Activated CD8-positive, alpha-beta memory T cell treated with anti-CD3 and anti-CD28 coated beads, Interleukin-2, amount 50 U/mL, for 1 hour (primary cell): ENCODE results near the gene PNMA6F.

Experiments used
- DNase-seq: peaks from one replicate; pipeline ENCODE4 v3.0.0-alpha.2; 2020; ENCODE audit errors: extremely low read depth

PNMA6F gene

DNA sequence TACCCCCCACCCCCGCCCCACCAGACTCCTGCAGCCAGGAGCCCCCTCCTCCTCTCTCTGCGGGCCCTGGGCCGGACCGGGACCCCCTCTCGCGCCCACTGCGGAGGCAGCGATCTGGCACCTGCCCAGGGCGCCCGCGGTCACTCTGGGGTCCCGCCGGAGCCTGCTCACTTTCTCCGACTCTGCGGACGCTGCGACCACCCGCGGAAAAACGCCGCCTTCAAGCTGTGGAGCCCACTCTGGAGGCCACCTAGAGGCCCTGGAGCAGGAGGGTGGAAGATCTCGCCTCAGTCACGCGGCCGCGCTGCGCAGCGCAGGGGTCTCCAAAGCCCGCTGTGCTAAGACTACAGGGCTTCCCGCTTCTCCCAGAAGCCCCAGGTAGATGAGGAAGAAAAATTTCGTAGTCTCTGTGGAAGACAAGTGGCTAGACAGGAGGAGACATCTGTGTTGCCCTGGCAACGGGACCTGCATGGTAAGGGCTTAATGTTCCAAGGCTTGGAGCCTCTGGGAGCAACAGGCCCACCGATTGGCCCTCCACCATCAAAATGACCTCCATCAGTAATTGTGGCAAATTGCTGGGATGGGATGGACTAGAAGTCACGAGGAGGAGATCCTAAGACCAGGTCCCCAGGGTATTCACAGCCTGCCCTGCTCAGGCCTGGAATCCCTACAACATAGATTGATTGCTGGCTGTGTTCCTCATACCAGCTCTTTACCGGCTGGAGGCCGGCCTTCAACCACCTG, at the start of gene PNMA6F:
TSS of gene PNMA6F (minus strand) at position 387 of the 744 bp plus-strand sequence. CDS start 1,093 bp downstream, outside the sequence.
- no peak for DNase-seq

DNA sequence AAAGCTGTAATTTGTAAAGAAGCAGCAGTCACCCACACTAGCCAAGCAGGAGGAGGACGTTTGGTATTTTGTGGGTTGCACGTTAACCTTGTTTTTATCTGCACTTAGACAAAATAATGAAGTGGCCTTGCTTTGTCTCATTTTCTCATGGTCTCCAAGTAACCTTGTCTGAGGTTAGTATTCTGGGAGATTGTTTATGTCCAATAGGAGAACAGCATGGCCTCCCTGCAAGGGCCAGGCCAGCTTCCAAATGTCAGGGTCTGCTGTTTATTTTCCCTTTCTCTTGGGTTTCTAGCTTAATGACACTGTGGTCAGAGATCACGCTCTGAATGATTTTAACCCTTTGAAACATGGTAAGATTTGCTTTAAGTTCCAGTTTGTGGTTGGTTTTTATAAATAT, 49.7 kb upstream of the PNMA6F start:
- DNase-seq: no peak

DNA sequence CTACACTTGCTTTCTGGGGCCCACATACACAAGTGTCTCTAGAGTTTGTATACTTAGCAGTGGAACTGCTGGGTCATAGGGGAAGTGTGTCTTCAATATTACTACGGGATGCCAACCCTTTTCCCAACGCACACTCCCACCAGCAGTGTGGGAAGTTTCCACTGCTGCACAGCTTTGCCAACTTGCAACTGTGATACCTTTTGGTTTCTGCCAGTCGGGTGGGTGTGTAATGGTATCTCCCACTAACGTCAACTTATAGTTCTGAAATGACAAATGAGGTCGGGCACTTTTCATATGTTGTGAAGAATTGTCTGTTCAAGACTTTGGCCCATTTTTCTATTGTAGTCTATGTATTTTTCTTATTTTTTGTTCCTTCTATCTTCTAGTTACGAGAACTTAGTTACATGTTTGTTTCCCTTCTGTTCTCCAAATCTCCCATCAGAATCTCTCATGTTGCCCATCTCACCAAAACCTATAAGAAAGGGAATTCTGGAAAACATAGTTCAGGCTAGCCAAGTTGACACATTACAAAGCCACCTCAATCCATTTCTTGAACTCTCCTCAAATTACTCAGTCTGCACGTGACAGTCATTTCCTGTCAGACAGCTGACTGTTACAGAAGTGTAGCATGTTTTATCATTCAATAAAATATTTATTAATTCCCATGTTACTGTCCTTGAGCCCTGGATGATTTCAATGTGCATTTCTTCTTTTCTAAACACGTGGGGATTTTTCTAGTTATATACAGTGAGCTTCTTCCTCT, 48.9 kb upstream of the PNMA6F start:
- DNase-seq: no peak

DNA sequence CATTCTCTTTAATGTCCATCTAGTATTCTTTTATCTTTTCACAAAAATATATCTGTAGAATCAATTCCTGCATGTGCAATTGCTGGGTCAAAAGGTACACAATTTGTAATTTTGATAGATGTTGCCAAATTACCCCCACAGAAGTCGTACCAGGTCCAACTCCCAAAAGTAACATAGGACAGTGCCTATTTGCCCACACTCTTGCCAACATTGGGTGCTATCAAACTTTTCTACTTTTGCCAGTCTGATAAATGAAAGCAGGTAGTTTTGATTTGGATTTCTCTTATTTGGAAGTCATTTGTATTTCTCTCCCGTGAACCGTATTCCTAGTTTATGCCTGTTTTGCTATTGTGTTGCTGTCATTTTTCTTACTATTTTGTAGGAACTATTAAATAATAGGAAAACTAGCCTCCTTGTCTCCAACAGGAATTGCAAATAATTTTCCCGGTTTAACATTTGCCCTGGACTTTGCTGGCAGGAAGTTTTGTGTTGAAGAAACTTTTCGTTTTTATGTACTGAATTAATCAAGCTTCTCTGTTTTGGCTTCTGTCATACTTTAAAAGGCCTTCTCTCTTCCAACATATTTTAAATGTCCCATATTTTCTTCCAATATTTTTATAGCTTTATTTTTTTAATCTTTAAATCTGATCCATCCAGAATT, 45.4 kb upstream of the PNMA6F start:
- DNase-seq: no peak

DNA sequence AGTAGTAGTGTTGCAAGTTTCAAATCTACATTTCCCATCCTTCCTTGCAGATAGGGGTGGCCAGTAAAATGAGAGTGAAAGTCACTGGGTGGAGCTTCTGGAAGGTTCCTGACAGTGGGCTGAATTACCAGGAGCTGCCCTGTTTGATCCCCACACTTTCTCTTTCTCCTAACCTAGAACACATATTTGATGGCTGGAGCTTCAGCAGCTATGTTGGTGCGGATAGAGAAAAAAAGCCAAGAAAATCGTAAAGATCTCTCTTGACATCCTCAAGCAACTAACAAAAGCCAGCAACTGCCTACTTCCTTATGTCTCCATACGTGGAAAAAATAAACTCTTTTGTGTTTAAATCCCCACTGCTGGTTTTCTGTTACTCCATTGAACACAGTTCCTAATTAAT, 44.6 kb upstream of the PNMA6F start:
- DNase-seq: no peak

DNA sequence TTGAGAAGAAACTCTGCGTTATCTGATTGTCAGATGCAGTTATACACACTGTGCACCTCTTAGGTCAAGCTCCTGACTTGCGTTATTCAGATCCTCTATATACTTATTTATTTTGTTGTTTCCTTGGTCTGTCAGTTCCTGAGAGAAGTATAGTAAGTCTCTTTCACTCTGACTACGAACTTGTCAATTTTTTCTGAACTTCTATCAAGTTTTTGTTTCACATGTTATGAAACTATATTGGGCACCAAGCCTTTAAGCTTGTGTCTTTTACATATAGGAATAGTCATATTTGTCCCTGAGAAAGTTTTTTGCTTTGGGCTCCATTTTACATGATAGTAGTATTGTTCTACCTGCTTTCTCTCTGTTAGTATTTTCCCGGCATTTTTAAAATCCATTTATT, 44.1 kb upstream of the PNMA6F start:
- DNase-seq: no peak

DNA sequence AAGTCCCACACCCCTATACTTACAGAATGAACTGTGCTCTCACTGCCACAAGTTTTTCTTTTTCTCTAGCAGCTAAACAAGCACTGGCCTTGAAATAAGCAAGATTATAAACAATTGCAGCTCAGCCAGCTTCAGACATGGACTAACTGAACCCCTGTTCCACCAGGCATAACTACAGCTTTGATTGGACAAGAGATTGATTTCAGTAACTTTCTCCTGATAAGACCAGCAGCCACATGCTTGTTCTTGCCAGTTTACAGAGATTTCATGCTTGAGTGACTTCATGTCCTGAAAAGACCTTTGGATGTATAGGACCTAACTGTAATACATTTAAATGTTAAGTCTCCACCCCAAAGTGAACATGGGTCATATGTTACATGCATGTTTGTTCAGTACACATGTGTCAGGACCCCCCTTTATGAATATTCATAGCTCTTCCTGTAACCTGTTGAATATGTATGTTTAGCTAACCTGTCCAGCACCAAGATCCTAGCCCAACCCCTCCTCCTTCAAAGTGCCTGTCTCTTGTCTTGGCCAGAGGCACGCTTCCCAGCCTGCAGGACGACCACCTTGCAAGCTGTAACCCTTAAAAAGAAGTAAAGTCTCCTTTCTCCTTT, 40.3 kb upstream of the PNMA6F start:
- no peak for DNase-seq

DNA sequence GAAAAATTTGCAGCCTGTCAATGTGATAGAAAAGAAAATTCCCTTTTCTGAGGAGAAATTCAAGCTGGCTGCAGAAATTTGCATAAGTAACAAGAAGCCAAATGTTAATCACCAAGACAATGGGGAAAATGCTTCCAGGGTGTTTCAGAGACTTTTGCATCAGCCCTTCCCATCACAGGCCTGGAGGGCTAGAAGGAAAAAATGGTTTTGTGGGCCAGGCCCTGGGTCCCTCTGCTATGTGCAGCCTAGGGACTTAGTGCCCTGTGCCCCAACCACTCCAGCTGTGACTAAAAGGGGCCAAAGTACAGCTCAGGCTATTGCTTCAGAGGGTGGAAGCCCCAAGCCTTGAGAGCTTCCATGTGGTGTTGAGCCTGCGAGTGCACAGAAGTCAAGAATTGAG, 36.3 kb upstream of the PNMA6F start:
- DNase-seq: no peak

DNA sequence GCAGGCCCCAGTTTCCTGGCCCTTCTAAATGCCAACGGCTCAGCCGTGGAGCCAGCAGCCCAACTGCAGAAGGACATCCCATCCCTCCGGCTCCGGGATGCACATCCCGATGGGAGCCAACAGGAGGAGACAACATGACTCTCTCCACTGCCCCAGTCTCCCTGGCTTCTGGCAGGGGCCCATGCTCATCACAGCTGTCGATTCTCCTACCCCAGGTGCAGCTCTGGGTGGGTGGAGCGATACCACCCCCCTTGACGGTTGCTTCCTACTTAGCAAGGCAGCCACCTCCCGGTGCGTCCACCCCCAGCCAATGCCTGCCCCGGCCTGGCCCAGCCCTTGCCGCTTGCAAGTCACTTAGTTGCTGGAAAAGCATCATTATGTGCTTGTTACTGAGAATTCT, 31.8 kb upstream of the PNMA6F start:
- no peak for DNase-seq

DNA sequence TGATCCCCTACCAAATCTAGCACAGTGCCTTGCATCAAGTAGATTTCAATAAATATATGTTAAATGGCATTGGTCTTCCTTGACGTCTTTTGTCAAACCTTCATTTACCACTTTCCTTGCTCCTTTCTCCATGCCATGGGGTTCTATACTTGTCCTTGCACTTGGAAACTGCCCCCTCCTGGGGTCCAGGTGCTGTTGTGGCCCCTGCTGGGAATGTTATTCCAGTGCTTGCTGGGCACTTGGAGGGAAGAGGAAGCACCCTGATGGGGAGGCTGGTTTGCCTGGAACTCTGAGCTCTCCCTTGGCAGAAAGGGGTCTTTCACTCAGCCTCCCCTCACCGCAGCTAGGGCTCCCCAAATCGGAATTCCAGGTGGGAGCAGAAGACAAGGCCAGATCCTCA, 31.3 kb upstream of the PNMA6F start:
- DNase-seq: no peak

DNA sequence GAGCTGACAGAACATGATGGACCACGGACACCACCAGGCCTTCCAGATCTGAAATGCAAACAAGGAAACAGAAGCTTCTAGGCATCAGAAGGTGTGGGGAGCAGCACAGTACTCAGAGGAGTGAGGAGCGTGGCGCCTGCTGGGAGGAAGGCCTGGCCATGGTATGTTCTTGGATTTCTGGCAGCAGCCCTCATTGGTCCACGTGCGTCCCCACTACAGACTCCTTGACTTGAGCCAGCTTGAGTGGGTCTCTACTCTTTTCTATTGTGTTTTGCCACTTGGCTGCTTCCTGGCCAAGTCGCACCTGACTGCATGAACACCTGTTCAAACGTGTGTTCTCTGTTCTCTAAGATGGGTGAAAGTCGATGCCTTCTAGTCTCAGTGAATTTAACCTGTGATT, 30.4 kb upstream of the PNMA6F start:
- no peak for DNase-seq

DNA sequence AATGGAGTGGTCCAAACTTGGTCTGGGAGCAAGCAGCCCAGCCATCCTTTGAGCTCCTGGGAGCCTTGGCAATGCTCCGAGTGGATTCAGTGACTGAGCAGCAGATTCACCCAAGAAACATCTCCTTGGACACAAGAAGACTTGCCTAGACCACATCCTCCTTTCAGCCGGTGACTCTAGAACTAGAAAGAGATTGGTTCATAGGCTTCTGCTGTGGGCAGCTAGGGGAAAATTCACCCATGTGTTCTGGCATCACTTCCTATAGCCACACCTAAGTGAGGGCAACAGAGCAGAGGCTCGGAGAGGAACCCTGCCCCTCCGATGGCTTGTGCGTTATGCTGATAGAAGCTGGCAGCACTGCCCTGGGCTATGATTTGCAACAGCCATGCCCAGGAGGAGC, 28.4 kb upstream of the PNMA6F start:
- no peak for DNase-seq

DNA sequence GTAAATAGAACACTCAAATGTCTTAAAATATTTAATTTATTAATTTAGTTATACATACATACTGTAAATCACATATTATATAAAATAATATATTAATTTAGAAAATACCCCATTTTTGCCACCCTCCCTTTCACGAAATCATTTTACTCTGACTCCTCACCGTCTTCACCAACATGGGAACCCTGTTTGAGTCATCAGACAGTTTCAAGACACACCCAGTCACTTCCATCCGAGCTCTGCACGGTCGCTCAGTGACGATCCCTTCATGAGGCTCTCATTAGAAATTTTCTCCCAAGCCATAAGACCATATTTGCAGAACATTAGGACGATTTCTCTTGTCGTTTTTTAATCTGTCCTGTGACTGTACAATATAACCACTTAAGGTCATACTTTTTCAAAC, 26.9 kb upstream of the PNMA6F start:
- no peak for DNase-seq

DNA sequence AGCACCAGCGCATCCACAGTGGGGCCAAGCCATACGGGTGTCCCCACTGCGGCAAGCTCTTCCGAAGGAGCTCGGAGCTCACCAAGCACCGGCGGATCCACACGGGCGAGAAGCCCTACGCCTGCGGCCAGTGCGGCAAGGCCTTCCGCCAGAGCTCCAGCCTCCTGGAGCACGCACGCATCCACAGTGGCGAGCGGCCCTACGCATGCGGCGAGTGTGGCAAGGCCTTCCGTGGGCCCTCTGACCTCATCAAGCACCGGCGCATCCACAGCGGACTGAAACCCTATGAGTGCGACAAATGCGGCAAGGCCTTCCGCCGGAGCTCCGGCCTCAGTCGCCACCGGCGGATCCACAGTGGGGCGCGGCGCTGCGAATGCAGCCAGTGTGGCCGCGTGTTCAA, 26.0 kb upstream of the PNMA6F start:
- no peak for DNase-seq

DNA sequence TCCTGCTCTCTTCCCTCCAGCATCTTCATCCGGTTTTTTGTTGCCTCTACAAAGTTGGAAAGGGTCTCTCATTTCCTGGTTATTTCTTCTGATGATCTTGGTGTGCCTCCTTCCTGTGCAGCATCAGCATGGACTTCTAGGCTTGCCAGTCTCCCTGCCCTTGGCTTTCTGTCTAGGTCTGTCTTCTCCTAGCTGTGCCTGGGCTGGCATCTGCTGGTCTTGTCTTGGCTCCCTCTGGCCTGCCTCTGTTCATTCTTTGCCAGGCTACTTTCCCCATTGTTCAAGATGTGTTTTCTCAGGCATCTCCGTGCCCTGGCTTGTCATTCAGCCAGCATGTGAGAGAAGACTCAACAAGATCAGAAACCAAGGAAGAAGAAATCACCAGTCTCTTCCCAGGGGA, 22.1 kb upstream of the PNMA6F start:
- DNase-seq: no peak

DNA sequence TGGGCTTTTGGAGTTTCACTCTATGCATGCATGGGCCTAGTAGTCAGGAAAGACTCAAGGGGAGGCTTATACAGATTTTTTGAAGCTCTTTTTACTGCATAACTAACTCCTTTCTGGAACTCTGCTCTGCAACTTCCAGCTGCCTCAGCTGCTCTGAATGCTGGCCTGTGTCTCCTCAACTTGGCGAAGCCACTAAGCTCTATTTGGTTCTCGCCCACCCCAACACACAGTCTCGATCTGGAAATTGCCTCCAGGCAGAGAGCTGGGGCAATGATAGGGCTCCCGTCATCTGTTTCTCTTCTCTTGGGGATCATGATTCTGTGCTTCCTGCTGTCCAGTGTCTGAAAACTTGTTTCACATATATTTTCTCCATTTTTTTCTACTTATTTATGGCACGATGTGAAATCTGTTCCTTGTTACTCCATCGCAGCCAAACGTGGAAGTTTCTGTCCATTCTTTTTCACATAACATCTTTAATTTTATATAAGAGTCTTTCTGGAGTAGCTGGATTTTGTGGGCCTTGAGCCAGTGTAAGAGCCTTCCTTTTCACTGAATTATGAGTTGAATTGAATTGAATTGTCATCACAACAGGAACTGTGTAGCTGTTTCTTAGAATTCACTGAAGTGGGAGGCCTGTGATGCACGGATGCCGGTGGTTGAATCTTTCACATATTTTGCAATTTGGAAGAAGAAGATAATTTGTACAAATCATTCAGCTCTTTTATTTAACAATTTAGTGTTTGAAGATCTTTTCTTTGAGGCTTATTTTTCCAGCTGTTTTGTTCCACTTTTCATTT, 21.4 kb upstream of the PNMA6F start:
- DNase-seq: no peak

DNA sequence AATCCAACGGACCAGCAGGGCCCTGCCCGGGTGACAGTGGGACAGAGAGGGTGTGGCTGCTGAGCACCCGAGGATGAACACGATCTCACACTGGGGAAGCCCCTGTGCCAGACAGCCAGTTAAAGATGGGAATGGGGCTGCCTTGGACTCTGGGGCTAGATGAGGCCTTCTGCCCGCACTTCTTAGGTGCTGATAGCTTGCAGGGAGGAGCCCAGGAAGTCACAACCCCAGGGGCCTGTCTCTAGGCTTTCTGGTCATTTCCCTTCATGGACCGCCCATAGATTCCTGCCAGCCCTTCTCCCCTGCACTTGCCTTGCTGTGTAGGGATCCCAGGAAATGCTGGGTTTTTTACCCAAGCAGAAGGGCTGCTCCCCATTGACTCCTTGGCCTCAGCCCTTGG, 18.5 kb upstream of the PNMA6F start:
- DNase-seq: no peak

DNA sequence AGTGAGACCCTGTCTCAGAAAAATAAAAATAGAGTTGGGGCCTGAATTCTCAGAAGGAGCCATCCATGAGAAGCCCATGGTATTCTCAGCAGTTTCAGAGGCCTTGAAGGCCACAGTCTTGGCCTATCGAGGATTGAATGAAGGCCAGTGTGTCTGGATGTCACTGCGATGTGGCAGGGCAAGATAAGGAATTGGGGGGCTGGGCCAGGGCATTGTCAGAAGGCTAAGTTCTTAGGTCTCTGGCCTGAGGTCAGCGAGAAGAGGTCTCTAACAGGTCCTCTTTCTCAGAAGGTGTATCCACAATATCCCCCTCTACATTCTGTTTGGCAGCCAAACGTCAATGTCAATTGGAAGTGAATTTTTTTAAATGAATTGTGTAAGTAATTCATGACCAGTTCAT, 18.1 kb upstream of the PNMA6F start:
- DNase-seq: no peak

DNA sequence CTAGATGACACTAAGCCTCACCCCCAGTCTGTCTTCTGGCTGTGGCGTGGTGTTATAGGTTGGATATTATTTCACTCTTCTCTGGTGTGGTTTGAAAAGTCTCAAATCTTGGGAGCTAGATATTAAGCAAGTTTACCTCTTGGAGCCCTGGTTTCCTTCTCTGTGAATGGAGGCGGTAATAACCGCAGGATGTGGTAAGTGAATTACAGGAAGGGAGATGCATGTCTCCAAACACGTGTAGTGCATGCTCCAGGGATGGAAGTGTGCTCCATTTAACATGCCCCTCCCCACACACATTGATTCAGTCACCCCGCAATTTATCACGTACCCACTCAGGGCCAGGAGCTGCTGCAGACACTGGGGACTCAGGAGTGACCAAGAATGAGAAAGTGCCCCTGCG, 17.3 kb upstream of the PNMA6F start:
- DNase-seq: no peak

DNA sequence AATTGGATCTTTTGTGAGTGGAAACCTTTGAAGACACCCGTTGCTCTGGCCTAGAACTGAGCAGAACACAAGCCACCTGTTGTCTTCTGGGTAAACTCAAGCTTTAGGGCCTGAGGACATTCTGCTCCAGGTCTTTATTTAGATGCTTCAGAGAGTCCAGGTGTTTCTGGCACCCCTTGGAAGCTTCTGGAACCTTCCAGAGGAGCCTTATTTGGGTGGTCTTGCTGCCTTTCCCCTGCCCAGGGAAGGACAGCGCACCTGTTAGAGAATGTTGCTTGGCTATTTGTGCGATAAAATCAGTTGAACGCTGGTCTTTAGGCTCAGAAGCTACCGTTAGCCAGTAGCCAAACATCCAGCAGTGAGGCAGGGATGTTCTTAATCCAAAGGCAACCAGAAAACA, 15.4 kb upstream of the PNMA6F start:
- no peak for DNase-seq

DNA sequence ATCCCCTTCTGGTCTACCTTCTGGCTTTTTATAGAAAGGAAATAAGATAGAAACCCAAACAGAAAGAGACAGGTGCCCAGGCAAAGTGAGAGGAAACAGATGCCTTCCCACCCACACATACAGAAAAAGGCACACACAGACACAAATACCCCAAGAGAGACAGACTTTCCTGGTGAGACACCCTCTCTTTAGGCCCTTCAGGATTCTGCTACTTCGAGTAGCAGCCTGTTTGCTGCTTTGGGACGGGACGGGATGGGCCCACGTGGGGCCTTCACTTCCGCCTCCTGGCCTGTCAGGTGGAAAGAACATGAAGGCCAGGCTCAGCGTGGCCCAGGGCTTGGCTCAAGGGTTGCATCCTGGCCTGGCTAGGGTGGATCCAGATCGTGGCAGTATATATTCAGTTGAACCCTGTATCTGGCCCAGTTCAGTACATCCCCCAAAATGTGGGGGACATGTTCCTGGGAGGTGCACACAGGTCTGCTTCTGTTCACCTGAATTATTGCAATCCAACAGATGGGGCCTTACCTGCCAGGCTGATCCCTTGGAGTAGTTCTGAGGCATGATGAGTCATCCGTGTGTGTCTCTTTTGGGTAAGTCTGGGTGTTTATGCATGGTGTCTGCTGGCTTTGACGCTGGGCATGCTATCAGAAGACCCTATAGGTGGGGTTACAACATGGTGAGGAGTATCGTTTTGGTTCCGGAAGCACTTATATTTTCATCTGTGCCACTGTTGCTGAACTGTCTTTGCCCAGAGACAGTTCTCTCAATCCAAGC, 14.7 kb upstream of the PNMA6F start:
- DNase-seq: no peak
